C4-2B (cell line): Measurements from ENCODE around the gene WNT7A.

Source experiments
- H3K27ac ChIP-seq: fragments of 450-650 bp; 2 replicates; pipeline ENCODE4 v1.5.1; 2017
- CTCF ChIP-seq: fragments of 450-650 bp; conservative IDR thresholded peaks from 2 replicates; pipeline ENCODE4 v1.5.1; 2017; ENCODE audit warnings: mild to moderate bottlenecking
- ZFX ChIP-seq: fragments of 450-650 bp; IDR thresholded peaks from 2 replicates; pipeline ENCODE4 v1.6.1; 2017

The WNT7A gene

DNA sequence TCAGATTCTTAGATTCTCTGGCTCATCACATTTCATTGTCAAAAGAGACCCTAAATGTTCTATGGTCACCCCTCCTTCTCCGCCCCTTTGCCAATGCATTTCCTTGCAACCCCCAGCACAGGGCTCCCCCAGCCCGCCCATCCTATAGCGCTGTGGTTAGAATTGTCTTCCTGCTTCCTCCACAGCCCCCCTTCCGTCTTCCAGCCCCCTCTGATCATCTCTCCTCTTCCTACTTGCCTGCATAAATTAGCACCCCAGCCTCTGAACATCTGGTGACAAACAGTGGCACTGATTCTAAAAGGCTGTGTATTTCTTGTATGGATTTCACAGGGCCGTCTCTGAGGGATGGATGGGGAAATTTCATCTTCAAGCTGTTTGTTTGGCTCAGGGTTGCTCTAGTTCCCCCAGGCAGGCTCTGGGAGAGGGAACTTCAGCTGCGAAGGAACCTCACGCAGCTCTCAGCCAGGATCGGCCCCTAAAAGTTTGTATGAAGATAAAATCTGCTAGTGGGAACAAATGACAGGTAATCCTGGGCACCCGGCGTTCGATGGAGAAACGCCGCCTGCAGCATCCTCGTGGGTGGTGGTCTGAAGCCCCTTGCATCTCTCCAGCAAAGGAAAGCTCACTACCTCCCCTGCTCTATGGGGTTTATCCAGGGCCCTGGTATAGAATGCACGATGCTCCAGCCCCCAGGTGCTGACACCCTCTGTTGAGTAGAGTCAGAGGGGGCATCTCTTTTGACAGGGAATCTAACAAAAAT lies 83.0 kb downstream of the WNT7A start:
- TF ChIP-seq CTCF, result no peak
- no peak for TF ChIP-seq ZFX
- H3K27ac ChIP-seq, result no peak overlapping the region

DNA sequence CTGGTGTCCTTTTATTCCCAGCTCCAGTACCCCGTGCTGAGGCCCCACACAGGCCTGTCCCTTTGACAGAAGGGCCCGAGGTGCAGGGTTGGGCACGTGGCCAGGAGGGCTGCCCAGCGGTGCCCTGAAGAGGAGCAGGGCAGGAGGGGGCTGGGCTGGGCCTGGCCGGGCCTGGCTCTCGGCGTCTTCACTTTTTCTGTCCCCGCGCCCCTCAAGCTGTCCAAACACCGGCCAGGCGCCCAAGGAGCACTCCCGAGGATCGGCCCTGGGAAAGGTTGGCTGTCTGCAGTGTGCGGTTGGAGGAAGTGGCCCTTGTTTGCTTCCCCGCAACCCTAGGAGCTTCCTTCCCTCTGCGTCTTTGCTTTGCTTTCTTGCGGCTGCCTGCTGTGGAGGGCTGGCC lies 84.1 kb downstream of the WNT7A start:
- H3K27ac ChIP-seq, result no peak overlapping the region
- no peak for TF ChIP-seq ZFX
- TF ChIP-seq CTCF, result no peak

GRCh38 chr3:13794322-13794721 lies 85.5 kb downstream of the WNT7A start:
- TF ChIP-seq ZFX (no peak), CTCF (no peak)

GRCh38 chr3:13793451-13793850 lies 86.4 kb downstream of the WNT7A start:
- TF ChIP-seq CTCF (no peak), ZFX (no peak)
- H3K27ac ChIP-seq, result no peak overlapping the region

More at GRCh38 chr3:13794322-13794721, 85.5 kb downstream of the WNT7A start:
- no peak overlapping the region for H3K27ac ChIP-seq

GRCh38 chr3:13792512-13793371 lies 87.1 kb downstream of the WNT7A start:
- TF ChIP-seq ZFX (no peak), CTCF (no peak)
- H3K27ac ChIP-seq, result no peak overlapping the region

DNA sequence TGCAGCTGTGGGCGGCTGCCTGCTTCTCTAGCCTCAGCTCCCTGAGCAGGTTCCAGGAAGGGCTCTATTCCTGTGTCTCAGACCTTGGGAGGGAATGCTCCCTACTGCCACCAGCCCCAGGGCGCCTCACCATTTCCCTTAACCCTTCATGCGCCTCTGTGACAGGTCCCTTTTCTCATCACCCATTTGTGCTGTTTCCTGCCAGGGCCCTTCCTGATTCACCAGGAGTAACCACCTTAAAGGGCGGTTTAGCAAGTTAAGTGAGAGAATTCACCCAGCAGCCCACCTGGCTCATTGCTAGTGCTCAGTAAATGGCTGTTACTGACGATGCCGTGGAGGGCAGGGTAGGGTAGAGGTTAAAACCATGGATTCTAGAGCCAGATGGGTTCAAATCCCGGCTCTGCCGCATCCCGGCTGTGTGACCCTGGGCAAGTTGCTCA lies 87.8 kb downstream of the WNT7A start:
- H3K27ac ChIP-seq, result no peak overlapping the region
- TF ChIP-seq CTCF (no peak), ZFX (no peak)
